ENCODE data around the gene TMPRSS9.

DNA sequence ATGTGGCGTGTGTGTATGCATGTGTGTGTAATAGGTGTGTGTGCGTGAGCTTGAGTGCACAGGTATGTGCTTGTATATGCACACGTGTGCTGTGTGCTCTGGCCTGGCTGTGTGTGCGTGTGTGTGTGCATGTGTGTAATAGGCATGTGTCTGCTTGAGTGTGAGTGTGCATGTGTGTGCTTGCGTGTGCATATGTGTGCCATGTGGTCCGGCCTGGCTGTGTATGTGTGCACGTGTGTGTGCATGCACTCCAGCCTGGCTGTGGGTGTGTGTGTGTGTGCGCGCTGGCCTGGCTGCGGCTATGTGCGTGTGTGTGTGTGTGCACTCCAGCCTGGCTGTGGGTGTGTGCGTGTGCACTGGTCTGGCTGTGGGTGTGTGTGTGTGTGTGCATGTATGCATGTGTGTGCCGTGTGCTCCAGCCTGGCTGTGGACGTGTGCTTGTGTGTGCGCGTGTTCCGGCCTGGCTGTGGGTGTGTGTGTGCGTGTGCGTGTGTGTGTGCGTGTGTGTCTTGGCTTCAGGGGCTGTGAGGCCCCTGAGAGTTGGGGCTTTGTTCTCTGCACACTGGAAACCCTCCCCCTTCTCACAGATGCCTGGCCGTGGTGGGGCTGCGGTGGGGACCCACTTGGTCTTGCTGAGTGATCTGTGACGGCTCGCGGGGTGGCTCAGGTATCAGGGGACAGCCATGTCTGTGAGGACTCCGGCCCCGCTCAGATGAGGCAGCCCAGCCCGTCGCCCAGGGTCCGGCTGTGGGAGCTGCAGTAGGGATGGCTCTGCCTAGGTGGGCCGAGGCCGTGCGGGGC, 23.3 kb upstream of the TMPRSS9 start:
- TF ChIP-seq, protein P1, sequence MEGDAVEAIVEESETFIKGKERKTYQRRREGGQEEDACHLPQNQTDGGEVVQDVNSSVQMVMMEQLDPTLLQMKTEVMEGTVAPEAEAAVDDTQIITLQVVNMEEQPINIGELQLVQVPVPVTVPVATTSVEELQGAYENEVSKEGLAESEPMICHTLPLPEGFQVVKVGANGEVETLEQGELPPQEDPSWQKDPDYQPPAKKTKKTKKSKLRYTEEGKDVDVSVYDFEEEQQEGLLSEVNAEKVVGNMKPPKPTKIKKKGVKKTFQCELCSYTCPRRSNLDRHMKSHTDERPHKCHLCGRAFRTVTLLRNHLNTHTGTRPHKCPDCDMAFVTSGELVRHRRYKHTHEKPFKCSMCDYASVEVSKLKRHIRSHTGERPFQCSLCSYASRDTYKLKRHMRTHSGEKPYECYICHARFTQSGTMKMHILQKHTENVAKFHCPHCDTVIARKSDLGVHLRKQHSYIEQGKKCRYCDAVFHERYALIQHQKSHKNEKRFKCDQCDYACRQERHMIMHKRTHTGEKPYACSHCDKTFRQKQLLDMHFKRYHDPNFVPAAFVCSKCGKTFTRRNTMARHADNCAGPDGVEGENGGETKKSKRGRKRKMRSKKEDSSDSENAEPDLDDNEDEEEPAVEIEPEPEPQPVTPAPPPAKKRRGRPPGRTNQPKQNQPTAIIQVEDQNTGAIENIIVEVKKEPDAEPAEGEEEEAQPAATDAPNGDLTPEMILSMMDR (conservative IDR thresholded peaks at IDR 0.05; ENCODE audit: low read depth, low read length): no peak
- TF ChIP-seq EZH2 (IDR thresholded peaks at IDR 0.05; ENCODE audit: low read length, unreplicated experiment): no peak

Data from PC-3 (cell line).